ENCODE data around the gene MAN2A1.

Gene MAN2A1

GRCh38 chr5:109708813-109709212, 19.1 kb downstream of the MAN2A1 start:
- DNase-seq: no peak

- no peak for DNase-seq
Observed at GRCh38 chr5:109709225-109709624, 19.5 kb downstream of the MAN2A1 start.

- no peak for DNase-seq
Observed at GRCh38 chr5:109711673-109712072, 21.9 kb downstream of the MAN2A1 start.

GRCh38 chr5:109713453-109713852, 23.7 kb downstream of the MAN2A1 start:
- no peak for DNase-seq

- no peak for DNase-seq
Observed at GRCh38 chr5:109714592-109714991, 24.9 kb downstream of the MAN2A1 start.

GRCh38 chr5:109718216-109718615, 28.5 kb downstream of the MAN2A1 start:
- peak; percentile 9 for DNase-seq

- DNase-seq: no peak
Observed at GRCh38 chr5:109718632-109719031, 28.9 kb downstream of the MAN2A1 start.

- no peak for DNase-seq
Observed at GRCh38 chr5:109719978-109720377, 30.3 kb downstream of the MAN2A1 start.

GRCh38 chr5:109721741-109722140, 32.0 kb downstream of the MAN2A1 start:
- peak; percentile 0 for DNase-seq

GRCh38 chr5:109723606-109724005, 33.9 kb downstream of the MAN2A1 start:
- no peak for DNase-seq

- no peak for DNase-seq
Observed at GRCh38 chr5:109725135-109725534, 35.4 kb downstream of the MAN2A1 start.

- DNase-seq: peak; percentile 47
Observed at GRCh38 chr5:109739741-109740728, 50.3 kb downstream of the MAN2A1 start.

DNA sequence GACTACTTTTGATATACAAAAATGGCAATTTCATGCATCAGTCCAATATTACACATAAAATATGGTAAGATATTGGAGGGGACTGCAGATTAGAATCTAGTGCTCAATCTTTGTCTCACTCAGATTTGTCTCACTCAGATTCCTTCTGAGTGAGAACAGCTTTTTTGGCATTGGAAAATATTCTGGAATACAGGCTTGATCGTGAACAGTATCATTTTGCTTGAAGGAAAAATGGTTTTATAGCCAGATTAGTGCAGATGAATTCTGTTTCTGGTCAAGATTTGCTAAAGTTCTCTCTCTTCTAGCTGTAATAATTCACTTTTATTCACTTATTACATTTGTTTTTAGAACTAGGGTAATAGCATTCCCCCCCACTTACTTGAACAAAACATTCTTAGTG, 51.2 kb downstream of the MAN2A1 start:
- DNase-seq: no peak

DNA sequence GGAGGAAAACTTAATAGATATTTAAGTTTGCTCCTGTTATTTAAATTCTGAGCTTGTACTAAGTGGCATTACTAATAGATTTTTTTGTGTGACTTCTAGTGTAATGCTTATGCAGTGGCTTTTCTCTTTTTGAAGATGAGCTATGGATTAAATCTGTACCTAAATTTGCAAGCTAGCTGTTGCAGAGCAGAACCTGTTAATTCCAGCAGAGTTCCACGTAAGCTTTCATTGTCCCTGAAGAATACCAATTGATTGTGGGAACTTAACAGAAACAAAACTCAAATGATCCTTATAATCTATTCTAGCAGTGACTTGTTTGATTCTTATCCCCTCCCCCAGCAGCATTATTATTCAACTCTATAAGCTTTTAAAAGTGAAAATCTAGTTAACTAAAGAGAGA, 51.7 kb downstream of the MAN2A1 start:
- no peak for DNase-seq

DNA sequence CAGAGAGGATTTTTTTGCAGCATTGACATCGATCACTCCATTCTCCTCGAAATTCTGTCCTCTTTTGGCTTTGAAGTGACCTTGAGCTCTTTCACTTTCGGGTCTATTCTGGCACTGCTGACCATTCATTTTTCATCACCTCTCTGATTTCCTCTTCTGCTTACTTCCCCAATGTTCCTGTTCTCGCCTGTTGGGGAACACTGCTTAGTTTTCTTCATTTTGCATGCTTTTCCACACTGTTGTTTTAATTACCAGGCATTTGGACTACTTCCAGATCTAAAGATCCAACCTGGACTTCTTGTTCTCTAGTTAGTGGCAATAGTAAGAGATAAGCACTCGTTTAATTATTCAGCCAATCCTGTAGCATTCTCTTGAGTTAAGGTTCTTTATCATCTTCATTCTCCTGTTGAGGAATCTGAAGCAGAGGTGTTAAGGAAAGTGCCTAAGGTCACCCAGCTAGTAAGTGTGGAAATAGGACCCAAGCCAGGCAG, 53.4 kb downstream of the MAN2A1 start:
- DNase-seq: no peak

- no peak for DNase-seq
Observed at GRCh38 chr5:109743770-109744212, 54.1 kb downstream of the MAN2A1 start.

DNA sequence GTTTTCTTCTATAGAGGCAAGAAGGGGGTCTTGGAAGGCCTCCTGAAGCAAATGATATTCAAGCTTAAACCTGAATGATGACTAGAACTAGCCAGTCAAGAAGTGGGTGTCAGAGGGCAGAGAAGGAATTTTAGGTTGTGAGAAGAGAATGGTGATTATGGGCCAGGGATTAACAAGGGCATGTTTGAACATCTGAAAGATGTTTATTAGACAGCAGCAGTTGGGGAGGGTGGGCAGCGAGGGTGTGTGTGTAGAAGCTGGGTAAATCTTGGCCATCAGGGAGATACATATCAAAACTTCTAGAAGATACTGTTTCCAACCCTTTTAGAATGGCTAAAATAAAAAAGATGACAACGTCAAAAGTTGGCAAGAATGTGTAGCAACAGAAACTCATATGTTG, 54.5 kb downstream of the MAN2A1 start:
- no peak for DNase-seq

- DNase-seq: no peak
Observed at GRCh38 chr5:109748546-109748945, 58.8 kb downstream of the MAN2A1 start.

- no peak for DNase-seq
Observed at GRCh38 chr5:109750463-109750862, 60.7 kb downstream of the MAN2A1 start.

DNA sequence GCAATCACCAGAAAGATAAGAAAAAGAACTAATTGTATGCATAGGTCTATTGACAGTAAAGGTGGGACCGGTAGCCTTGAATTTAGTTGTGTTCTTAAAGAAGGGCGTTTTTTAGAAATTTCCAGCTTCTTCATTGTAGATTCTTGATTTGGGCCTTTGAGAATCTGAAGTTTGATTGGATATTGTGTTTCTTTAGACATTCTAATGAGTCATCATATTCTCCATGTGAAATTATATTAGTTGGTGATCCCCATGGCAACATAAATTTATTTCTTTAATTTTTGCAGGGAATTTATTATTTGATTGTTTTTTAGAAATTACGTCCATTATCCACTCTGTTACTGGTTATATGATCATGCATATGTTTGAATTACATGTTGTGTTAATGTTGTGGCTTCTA, 63.6 kb downstream of the MAN2A1 start:
- no peak for DNase-seq

DNA sequence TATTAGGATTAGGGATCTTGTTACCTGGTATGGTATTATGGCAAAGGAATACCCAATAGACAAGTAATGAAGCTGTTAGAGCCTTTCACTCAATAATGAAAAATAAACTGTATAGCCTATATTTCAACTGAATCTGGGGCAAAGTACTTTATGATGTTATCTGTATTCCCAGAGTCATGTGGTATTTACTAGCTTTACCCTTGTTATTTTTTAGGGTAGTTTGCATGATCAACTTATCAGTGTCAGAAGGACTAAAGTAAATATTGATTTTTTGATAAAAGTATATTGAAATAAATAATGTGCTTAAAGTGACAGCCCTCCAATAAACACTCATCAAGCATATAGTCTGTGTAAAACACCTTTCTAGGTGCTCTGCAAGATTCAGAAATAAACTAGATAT, 64.6 kb downstream of the MAN2A1 start:
- DNase-seq: no peak

GRCh38 chr5:109755761-109756160, 66.0 kb downstream of the MAN2A1 start:
- DNase-seq: no peak

DNA sequence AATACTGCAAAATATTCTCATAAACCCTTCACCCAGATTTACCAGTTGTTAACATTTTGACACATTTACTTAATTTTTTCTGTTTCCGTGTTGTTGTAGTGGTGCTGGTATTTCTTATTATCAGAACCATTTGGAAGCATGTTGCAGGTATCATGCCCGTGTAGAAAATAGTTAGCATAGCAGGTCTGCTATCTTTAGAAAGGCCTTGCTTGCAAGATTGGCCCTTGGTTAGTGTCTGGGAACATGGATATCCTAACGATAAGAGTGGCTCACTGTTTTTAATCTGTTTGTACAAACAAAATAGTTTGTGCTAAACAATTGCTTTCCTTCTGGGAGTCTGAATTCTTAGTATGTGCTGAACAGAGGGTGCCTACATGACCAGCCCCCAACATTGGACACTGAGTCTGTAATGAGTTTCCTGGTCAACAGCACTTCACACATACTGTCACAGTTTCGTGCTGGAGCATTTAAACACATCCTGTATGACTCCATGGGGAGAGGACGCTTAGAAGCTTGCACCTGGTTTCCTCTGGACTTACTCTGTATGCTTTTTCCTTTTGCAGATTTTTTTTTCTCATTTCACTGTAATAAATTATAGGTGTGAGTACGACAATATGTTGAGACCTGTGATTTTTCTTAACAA, 66.9 kb downstream of the MAN2A1 start:
- no peak for DNase-seq

DNA sequence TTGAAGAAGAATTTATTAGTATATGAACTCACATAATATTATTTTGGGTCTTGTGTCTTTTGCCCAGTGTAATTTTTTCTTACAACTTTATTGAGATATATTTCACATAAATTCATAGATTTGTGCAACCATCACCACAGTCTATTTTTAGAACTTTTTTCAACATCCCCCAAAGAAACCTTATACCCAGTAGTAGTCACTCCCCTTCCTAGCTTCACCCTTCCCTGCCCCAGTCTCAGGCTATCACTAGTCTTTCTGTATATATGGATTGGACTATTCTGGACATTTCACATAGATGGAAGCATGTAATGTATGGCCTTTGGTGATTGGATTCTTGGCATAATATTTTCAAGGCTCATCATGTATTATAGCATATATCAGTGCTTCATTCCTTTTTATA, 67.8 kb downstream of the MAN2A1 start:
- no peak for DNase-seq
